ENCODE results near the gene TUFT1. TPM values are rescaled to one million over a fixed set of nuclear protein-coding genes. Genes with fewer than 3 reads are reported as not detected.

TUFT1 gene
- total RNA-seq, 4 donors from 2014 or later = 18.1 to 41.8 (median 32.8) TPM

GRCh38 chr1:151542710-151543129 is 2.6 kb downstream of the TUFT1 start:
- WGBS, 2 donors = 22 to 31% methylated on average over 3 of the region's 3 CpGs
- Histone ChIP-seq H3K4me1 (peaks cover 18 to 58% (median 22%) of the 10 kb centered on the region in 3 donors), H3K27me3 (no peaks in the 10 kb centered on the region), H3K4me3 (peak overlapping the region; percentile 72 to 92 (median 76)), H3K36me3 (peaks cover 0 to 20% (median 0%) of the 10 kb centered on the region in 3 donors), H3K27ac (peak overlapping the region; percentile 24 to 95 (median 84)), H3K9me3 (no peaks in the 10 kb centered on the region)
- TF ChIP-seq, protein P1, sequence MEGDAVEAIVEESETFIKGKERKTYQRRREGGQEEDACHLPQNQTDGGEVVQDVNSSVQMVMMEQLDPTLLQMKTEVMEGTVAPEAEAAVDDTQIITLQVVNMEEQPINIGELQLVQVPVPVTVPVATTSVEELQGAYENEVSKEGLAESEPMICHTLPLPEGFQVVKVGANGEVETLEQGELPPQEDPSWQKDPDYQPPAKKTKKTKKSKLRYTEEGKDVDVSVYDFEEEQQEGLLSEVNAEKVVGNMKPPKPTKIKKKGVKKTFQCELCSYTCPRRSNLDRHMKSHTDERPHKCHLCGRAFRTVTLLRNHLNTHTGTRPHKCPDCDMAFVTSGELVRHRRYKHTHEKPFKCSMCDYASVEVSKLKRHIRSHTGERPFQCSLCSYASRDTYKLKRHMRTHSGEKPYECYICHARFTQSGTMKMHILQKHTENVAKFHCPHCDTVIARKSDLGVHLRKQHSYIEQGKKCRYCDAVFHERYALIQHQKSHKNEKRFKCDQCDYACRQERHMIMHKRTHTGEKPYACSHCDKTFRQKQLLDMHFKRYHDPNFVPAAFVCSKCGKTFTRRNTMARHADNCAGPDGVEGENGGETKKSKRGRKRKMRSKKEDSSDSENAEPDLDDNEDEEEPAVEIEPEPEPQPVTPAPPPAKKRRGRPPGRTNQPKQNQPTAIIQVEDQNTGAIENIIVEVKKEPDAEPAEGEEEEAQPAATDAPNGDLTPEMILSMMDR (IDR thresholded peaks at IDR 0.05) = no peak
- TF ChIP-seq POLR2A (IDR thresholded peaks at IDR 0.05) = no peak
- intact Hi-C loops (cut with DNase I) = no loop called here
- no peak for DNase-seq

DNA sequence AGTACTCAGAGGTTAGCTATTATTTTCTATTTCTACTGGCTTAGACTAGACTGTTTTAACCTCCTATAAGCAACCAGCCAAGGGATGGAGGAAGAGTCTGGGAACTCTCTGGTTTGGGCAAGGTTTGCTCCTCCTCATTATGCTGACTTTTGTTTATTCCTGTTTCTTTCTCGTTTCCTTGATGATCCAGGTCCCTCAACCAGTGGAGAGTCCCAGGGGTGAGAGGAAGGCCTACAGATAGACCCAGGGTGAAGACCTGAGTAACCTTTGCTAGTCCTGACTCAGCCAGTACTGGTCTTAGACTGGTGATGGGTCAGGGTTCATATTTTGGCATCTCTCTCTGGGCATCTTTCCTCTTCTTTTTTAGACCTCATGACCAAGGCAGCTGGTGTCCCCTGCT is 5.4 kb downstream of the TUFT1 start:
- Histone ChIP-seq H3K36me3 (peaks cover 0 to 28% (median 0%) of the 10 kb centered on the region in 3 donors), H3K9me3 (no peaks in the 10 kb centered on the region), H3K4me3 (no peak overlapping the region), H3K27ac (no peak overlapping the region), H3K27me3 (no peaks in the 10 kb centered on the region), H3K4me1 (peaks cover 15 to 73% (median 27%) of the 10 kb centered on the region in 3 donors)
- TF ChIP-seq POLR2A (IDR thresholded peaks at IDR 0.05) = no peak
- TF ChIP-seq, protein P1 (IDR thresholded peaks at IDR 0.05) = no peak
- intact Hi-C loops (cut with DNase I) = no loop called here
- 53 to 56% methylated on average over 1 of the region's 1 CpG for WGBS, 2 donors
- no peak for DNase-seq

- WGBS, 2 donors = 83 to 84% methylated on average over 4 of the region's 4 CpGs
- no peak overlapping the region for H3K4me3 ChIP-seq
- peaks cover 0 to 28% (median 0%) of the 10 kb centered on the region in 3 donors for H3K36me3 ChIP-seq
- peaks cover 15 to 72% (median 27%) of the 10 kb centered on the region in 3 donors for H3K4me1 ChIP-seq
- DNase-seq = no peak
- no peaks in the 10 kb centered on the region for H3K9me3 ChIP-seq
- no peaks in the 10 kb centered on the region for H3K27me3 ChIP-seq
- TF ChIP-seq, protein P1 (IDR thresholded peaks at IDR 0.05) = no peak
- no peak for TF ChIP-seq POLR2A (IDR thresholded peaks at IDR 0.05)
- H3K27ac ChIP-seq = peak overlapping the region in 2 of 4 donors; percentile 71 to 78
- intact Hi-C loops (cut with DNase I) = no loop called here
These were observed 6.2 kb downstream of the TUFT1 start for GRCh38 chr1:151546011-151546925.

DNA sequence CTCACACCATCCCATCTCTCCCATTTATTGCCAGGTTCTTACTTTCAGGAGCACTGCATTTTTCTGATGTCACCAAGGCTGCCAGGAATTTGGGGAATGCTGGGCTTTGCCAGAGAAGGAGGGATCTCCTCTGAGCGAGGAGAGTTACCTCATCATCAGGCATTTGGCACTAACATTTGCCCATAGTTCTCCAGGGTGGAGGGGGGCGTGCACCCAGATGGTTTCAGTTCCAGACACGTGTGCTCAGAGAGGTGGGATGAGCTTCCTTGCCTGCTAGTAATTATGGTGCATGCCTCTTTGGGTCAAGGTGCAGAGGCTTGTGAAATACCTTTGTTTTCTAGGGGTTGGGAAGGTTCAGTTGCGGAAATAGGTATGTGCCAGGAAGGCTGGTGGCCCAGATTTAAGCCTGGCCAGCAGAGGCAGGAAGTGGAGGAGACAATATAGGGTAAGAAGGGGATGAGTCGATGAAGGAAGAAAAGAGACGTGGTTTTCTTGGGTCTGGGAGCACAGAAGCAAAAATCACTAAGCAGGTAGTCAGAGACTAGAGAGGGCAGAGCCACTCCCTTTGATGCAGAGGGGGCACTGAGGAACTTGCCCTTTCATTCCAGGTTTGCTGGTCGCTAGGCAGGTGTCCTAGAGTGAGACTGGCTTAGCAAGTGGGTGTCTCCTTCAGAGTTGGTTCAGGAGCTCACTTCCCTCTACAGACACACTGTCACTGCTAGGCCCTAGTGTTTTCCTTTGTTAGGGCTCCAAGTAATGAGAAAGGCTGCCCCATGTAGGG is 7.2 kb downstream of the TUFT1 start:
- WGBS, 2 donors = 30 to 36% methylated on average over 6 to 7 of the region's 7 CpGs
- H3K4me3 ChIP-seq = no peak overlapping the region
- H3K9me3 ChIP-seq = no peaks in the 10 kb centered on the region
- DNase-seq = no peak
- H3K4me1 ChIP-seq = peaks cover 15 to 61% (median 20%) of the 10 kb centered on the region in 3 donors
- no peak for TF ChIP-seq POLR2A (IDR thresholded peaks at IDR 0.05)
- TF ChIP-seq, protein P1 (IDR thresholded peaks at IDR 0.05) = no peak
- peaks cover 0 to 28% (median 0%) of the 10 kb centered on the region in 3 donors for H3K36me3 ChIP-seq
- no peaks in the 10 kb centered on the region for H3K27me3 ChIP-seq
- intact Hi-C loops (cut with DNase I) = no loop called here
- H3K27ac ChIP-seq = peak overlapping the region; percentile 43 to 78 (median 68)
